HG03045 (cell line): ENCODE results near the gene MED20.

ENCODE experiments used
- ATAC-seq: cut with Tn5 transposase; IDR thresholded peaks from one replicate; pipeline ENCODE4 v1.9.1; 2021; ENCODE audit warnings: mild to moderate bottlenecking, moderate library complexity; ENCODE audit not compliant: unreplicated experiment

The MED20 gene

GRCh38 chr6:41914869-41915530 lies 5.9 kb downstream of the MED20 start:
- no peak for ATAC-seq

- ATAC-seq: no peak
These were observed 6.6 kb downstream of the MED20 start for GRCh38 chr6:41914343-41914742.

- no peak for ATAC-seq
These were observed 11.2 kb downstream of the MED20 start for GRCh38 chr6:41909727-41910126.

GRCh38 chr6:41901882-41902519 lies 18.9 kb downstream of the MED20 start:
- no peak for ATAC-seq

- no peak for ATAC-seq
These were observed 20.1 kb downstream of the MED20 start for GRCh38 chr6:41900861-41901260.

- ATAC-seq: no peak
These were observed 24.7 kb downstream of the MED20 start for GRCh38 chr6:41896281-41896680.

GRCh38 chr6:41895300-41896233 lies 25.4 kb downstream of the MED20 start, which contains the start of gene USP49:
Gene USP49, minus strand, starts transcription at chr6:41895375. Its CDS starts 88,392 bp downstream, at chr6:41806983.
- peak; percentile 82 for ATAC-seq

- ATAC-seq: peak; percentile 30
These were observed 26.3 kb downstream of the MED20 start for GRCh38 chr6:41894366-41895299.

GRCh38 chr6:41892921-41893564 lies 27.9 kb downstream of the MED20 start:
- ATAC-seq: no peak

- ATAC-seq: no peak
These were observed 33.6 kb downstream of the MED20 start for GRCh38 chr6:41887331-41887751.

GRCh38 chr6:41885930-41886329 lies 35.0 kb downstream of the MED20 start:
- ATAC-seq: no peak

- no peak for ATAC-seq
These were observed 36.0 kb downstream of the MED20 start for GRCh38 chr6:41884957-41885356.

GRCh38 chr6:41881506-41881905 lies 39.4 kb downstream of the MED20 start:
- no peak for ATAC-seq

GRCh38 chr6:41878961-41879405 lies 42.0 kb downstream of the MED20 start:
- no peak for ATAC-seq

GRCh38 chr6:41878246-41878645 lies 42.7 kb downstream of the MED20 start:
- ATAC-seq: no peak

GRCh38 chr6:41877051-41877680 lies 43.8 kb downstream of the MED20 start:
- no peak for ATAC-seq

GRCh38 chr6:41874741-41875140 lies 46.2 kb downstream of the MED20 start:
- ATAC-seq: no peak

- ATAC-seq: no peak
These were observed 48.8 kb downstream of the MED20 start for GRCh38 chr6:41872147-41872546.

GRCh38 chr6:41871691-41872090 lies 49.2 kb downstream of the MED20 start:
- no peak for ATAC-seq
